NCI-H2171 treated with DMSO at 0.1 percent for 48 hours (cell line): ENCODE measurements around the gene ATAD2B.
"Not testable (repeated sequence)": the region's sequence is repeated elsewhere in the genome, so short reads cannot be mapped to it uniquely, and the experiment has no call there.

Source experiments
- DNase-seq: peaks from one replicate; lab custom pipeline; 2025; lab: John Stamatoyannopoulos, UW

The ATAD2B gene

DNA sequence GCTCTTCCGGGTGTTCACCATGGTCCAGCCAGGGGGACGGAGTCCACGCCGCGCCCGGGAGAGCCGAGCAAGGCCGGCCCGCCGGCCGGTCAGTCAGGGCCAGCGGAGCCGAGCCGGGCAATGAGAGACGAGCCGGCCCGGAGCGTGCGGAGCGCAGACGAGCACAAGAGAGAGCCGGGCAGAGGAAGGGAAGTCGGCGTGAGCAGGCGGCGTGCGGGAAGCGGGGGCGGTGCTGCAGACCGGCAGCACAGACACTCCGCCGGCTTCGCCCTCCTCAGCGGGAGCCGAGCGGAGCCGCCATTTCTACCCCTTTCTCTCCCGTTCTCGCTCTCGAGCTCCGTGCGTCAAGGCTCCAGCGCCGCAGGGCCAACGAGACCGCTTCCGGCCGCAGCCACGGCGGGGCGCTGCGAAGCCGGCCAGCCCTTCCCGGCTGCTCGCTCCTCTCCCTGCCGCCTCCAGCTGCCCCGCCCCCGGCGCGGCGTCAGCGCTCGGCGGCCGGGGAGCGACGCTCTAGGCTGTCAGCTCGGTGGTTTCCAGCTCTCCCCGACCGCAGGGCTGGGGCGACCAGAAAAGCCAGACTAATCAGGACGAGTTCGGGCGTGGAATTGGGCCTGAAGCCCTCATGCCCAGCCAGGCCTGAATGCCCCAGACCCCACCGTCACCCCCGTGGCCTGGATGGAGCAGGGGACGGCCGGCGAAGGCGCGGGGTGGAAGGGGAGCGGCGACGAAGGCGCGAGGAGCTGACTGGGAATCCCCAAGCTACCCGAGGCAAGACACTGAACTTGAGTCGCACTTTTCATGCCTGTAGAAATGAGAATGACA is at the start of gene ATAD2B:
ATAD2B (minus strand) TSS at position 374 of the 822 bp plus-strand sequence; CDS start at position 21, 353 bp downstream.
- DNase-seq, result peak; percentile 96

DNA sequence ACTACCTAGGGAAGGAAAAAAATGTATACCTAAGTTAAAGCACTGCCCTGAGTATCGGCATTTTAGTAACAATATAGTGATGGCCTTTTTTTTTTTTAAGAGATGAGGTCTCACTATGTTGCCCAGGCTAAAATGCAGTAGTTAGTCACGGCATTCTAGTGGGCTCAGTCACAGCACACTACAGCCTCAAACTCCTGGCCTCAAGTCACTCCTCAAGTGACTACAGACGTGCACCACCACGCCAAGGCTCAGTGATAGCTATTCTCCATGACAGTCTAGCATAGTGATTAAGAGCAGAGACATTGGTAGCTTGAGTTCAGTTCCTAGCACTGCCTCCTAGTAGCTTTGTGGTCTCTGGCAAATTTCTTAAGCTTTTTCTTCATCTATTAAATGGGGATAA is 40.9 kb upstream of the ATAD2B start:
- DNase-seq, result no peak

DNA sequence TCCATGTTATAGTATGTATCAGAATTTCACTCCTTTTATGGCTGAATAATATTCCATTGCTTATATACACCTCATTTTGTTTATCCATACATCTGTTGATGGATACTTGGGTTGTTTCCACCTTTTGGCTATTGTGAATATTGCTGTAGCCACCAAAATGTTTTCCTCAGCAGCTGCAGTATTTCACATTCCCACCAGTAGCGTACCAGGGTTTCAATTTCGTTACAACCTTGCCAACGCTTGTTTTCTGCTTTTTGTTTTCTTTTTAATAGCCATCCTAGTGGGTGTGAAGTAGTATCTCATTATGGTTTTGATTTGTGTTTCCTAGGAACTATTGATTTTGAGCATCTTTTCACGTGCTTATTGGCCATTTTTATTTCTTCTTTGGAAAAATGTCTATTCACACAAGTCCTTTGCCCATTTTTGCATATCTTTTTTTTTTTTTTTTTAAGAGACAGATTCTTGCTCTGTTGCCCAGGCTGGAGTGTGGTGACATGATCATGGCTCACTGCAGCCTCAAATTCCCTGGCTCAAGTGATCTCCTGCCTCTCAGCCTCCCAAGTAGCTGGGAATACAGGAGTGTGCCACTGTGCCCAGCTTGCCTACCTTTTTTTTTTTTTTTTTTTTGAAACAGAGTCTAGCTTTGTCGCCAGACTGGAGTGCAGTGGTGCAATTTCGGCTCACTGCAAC is 27.5 kb upstream of the ATAD2B start:
- no peak for DNase-seq

DNA sequence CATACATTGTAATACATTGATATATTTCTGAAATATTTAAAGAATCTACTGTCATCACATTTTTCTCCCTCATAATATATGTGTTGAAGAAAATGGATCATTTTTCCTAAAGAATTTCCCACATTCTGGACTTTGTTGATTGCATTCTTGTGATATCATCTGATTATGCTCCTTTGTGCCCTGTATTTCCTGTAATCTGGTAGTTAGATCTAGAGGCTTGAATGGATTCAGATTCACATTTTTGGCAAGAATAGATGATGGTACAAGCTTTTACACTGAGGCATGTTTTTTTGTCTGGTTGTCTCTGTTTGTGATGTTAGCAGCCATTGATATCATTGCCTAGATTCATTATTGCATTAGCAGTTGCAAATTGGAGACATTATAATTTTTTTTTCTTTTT is 26.7 kb upstream of the ATAD2B start:
- no peak for DNase-seq

DNA sequence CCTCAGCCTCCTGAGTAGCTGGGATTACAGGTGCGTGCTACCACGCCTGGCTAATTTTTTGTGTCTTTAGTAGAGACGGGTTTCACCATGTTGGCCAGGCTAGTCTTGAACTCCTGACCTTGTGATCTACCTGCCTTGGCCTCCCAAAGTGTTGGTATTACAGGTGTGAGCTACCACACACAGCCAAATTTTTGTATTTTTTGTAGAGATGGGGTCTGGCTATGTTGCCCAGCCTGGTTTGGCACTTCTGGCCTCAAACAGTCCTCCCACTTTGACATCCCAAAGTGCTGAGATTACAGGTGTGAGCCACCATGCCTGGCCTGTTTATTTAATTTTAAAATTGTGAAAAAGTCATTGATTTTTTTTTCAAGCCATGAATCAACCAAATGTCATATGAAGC is 25.6 kb upstream of the ATAD2B start:
- not testable (repeated sequence) for DNase-seq

DNA sequence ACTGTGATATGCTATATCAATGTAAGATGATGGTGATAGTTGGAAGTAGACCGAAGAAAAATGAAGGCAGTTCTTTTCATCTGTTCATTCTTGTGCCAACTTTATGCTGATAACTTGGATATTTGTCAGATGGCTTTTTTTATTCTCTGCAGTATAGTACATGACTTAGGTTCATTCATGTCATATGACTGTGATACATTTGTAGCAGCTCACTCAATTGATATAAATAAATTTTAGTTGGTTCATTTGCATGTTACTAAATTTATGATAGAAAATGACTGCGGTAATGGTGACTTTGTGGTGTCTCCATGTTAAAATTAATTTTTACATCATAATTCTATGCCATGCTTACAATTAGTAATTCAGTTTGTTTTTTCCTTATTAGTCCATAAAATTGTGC is 20.4 kb upstream of the ATAD2B start:
- DNase-seq, result no peak

DNA sequence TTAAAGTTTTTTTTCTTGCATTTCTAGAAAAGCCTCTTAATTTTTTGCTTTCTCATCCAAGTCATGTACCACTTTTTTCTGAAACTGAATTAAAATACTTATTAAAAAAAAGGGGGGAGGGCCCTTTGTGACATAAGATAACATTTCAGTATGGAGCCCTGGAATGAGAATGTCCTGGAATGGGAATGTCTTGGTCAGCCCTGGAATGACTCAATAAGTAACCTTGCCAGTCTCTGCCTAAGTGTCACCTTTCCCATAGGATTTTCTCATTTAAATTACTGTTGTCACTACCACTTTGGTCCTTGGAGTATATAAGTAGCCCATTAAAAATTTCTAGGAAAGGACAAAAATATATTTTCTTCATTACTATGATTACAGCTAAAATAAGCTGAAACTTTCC is 18.1 kb upstream of the ATAD2B start:
- no peak for DNase-seq

DNA sequence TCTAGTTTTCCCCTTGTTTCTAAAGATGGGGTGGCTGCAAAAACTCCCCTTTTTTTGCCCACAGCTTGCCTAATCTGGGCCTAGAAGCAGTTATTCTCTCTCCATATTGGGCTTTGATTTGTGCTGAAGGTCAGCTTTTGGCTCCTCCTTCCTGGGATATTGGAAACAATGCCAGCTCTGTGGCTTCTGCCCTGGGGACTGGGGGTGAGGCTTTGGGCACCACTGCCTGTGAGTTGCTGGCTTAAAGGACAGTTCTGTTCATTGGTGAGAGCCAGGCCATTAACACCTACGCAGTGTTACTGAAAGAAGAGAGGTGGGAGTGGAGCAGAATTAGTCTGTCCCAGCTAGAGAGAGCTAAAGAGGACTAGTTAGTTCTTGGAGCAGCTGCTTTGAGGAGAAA is 17.6 kb upstream of the ATAD2B start:
- no peak for DNase-seq

DNA sequence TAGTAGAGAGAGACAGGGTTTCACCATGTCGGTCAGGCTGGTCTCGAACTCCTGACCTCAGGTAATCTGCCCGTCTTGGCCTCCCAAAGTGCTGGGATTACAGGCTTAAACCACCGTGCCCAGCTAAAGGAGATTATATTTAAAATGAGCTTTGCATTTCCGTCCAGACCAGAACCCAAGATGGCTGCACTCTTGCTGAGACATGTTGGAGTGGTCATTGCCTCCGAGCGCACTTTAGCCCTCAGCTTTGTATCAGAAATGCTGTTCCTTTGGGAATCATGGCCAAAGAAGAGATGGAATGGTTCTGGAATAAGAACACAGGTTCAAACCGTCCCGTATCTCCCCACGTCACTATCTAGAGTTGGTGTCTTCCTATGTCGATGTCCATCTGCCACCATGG is 16.7 kb upstream of the ATAD2B start:
- no peak for DNase-seq

DNA sequence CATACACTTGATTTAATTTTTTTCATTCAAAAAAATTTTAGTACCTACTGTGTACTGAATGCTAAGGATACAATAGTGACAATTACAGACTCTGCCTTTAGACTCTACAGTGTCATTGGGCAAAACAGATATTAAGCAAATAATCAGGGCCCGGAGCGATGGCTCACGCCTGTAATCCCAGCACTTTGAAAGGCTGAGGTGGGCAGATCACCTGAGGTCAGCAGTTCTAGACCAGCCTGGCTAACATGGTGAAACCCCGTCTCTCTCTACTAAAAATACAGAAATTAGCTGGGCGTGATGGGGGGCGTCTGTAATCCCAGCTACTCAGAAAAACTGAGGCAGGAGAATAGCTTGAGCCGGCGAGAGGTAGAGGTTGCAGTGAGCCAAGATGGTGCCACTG is 14.7 kb upstream of the ATAD2B start:
- DNase-seq, result no peak

DNA sequence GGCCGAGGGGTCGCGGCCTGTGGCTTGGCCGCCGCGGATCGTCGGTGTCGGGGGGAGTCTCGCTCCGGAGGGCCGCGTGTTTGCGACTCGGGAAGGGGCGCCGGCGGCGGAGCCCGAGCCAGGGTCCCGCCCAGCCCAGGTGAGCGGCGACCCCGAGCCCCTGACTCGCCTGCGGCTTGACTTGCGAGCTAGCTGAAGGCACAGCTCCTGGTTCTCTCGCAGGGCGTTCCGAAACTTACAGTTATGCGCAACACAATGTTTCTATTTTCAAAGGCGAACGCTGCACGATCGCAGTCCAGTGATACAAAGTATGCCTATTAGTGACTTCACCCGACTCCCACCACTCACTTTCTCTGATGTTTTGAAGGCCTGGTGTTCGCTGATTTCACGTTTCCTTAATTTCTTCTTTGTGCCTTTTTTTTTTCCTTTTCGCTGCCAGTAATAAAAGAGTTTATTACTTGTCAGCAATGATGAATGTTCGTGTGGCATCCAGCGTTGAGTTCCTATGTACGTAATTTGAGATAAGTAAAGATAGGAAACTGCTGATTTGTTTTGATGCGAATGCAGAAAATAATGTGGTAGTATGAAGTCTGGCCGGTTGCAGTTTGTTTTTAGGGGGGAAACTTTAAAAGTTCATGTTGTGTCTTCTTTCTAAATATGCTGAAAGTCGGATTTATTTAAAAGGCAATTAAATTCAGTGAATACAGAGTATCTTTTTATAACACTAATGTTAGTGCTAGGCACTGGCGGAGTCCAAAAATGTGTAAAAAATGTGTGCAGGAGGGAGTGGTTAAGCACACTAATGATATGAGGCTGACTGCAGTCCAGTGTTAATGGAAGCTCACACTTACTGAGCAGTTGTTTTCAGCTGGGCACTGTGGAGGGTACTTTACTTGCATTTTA is 14.0 kb upstream of the ATAD2B start:
- DNase-seq, result peak; percentile 59

DNA sequence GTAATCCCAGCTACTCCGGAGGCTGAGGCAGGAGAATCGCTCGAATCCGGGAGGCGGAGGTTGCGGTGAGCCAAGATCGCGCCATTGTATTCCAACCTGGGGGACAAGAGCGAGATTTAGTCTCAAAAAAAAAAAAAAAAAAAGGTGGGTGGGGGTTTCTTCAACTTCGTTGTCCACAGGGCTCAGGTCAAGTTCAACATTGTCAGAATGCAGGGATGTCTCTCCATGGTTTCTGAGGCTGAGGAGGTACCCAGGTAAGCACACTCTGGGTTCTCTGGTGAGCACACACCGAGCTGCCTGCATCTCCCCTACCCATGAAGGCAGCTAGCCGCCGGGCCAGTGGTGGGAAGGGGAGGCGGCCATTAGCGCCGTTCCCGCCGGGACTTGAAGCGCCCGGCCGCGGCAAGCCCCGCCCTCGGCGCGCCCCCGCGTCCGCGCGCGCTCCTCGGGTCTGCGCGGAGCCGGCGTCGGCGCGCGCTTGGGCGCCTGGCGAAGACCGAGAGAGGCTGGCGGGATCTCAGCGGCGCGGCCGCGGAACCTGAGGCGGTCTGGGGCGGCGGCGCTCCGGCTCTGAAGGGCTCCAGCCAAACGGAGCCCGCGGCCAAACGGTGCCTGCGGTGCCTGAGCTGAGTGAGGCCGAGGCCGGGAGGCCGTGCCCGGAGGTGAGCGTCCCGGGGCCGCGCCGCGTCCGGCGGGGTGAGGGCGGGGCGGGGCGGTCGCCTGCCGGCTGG is 13.2 kb upstream of the ATAD2B start, which contains the start of gene UBXN2A:
UBXN2A (plus strand) TSS at position 477 of the 731 bp plus-strand sequence. CDS start 17,852 bp downstream, outside the sequence.
- DNase-seq, result peak; percentile 85

DNA sequence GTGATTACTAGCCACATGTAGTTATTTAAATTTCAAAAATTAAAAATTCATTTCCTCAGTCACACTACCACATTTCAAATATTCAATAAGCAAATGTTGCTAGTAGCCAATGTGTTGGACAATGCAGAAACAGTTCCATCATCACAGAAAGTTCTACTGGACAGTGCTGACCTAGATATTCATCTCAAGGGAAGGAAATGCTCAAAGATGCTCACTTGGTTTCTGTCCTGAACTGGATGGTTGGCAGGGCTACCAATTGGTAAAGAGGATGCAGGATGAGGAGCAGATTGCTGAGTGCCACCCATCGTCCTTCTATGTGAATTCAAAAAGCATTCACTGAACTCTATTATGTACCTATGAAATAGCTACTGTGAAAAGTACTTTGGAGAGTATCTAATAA is 7.3 kb upstream of the ATAD2B start:
- DNase-seq, result no peak

DNA sequence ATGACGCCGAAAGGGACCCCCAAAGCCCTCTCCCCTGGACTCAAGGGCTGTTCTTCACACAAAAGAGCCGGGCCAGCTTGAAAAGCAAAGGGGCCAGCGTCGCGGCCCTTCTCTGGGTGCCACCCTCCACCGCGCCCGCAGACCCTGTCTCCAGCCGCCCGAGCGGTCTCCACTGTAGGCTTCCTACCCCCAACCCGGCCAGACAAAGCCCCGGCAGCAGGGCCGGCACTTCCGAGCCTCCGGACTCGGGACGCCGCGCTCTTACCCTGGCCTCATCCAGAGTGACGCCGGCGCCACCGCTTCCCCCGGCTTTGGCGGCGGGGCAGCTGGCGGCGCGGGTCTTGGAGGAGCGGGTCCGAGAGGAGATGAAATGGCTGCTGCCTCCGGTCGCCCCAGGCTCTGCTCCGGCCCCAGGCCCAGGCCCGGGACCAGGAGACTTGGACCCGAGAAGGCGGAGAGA is 603 bp downstream of the ATAD2B start:
- no peak for DNase-seq

DNA sequence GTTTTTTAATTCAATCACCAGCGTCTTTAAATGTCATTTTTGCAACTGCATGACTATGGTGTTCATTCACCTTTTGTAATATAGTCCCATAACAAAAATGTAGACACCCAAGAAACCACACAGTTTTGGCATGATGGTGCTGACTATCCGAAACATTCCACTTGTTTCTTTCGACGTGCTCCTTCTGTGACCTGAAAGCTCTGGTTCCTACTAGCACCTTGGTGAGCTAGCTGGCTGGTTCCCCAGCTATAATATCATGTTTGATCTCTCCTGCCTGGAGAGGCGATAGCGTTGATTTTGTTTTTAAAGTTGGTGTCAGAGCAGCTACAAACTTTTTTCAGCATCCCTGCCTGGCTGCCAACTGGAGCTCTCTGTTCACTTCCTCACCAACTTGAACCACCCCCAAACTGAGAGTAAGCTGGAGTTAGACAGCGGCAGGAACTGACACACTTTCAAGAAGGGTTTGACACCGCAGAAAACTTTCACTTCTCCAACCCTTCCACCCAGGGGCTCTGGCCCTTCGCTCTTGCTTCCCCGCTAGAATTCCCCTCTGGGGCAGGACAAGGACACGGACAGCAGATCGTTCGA is 1.1 kb downstream of the ATAD2B start:
- peak; percentile 54 for DNase-seq

DNA sequence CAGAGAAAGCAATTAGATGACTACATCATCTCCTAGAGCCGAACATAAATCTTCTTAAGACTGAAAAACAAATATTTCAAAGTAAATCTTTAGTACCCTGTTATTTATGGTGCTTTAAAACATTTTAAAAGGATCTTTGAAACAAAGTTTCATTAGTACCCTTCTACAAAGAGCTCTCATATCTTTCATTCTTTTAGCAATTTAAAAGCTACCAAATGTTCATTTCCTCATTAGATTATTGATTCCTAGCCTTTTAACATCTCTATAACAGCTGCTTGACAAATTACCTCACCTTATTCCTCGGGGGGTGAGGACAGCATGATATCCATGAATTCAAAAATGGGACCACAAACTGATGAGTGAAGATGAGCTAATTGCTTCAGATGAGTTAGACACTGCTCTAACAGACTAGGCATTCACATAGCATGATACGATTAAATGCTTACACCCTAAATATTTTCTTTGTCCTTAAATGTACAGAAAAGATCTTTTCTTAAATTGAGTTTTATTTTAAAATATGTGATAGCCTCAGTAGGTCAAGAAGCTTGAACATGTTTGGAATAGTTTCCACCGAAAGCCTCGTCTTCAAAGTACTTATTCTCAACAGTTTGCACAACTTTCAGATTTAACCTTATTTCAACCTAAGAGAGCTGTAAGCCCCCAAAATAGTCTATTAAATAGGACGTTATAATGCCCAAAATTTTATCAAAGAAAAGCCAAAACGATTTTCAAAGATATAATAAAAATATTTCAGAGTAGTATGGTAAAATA is 2.1 kb downstream of the ATAD2B start:
- DNase-seq, result no peak

DNA sequence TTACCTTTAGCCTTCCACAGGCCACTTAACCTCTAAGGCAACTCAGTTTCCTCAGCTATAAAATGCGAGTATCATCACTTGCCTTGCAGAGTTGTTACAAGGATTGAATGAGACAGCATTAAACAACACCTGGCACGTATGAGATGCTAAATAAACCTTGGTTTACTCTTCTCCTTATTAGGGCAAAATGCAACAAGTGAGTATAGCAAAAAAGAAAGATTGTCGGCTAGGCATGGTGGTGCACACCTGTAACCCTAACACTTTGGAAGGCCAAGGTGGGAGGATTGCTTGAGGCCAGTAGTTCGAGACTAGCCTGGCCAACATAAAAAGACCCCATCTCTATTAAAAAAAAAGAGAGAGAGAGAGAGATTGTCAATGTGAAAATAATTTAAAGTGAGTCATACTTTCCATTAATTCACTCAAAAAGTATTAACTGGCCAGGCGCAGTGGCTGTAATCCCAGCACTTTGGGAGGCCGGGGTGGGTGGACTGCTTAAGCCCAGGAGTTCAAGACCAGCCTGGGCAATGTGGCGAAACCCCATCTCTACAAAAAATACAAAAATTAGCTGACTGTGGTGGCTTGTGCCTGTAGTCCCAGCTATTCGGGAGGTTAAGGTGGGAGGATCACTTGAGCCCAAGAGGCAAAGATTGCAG is 8.0 kb downstream of the ATAD2B start:
- DNase-seq, result no peak

DNA sequence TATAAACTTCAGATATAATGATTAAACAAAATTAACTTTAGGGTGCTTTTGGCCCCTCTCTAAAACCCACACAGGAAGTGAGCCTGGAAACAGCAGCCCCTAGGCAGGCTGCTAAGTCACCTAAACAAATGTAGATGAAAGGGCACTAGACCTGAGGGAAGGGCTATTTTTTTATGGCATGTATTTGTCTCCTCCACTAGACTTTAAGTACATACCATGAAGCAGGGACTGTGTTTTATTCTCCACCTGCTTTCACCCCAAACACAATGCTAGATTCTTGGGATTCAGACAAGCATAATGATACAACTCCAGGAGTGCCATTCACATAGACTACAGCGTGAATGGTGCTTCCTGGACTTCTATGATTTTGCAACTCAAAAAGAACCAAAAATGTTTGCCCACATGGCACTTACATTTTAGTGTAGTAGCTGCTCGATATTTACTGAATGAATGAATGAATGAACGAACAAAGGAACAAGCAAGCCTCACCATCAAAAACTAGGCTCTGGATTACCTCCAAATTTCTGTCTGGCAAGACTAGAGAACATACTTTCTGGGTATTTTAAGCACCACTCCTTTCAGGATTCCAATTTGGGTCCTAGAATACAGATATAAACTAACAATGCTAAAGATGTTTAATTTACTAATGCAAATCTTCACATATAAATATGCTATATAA is 10.1 kb downstream of the ATAD2B start:
- DNase-seq, result no peak

DNA sequence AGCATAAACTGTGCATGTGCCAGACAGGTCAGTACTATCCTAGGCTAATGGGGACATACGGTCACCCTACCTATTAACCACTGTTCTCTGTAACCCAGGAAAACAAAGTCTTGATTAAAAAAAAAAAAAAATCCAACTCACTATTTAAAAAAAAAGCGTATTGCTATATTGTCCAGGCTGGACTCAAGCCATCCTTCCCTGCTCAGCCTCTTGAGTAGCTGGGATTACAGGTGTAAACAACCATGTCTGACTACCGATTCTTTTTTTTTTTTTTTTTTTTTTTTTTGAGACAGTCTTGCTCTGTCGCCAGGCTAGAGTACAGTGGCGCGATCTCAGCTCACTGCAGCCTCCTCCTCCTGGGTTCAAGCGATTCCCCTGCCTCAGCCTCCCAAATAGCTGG is 11.6 kb downstream of the ATAD2B start:
- DNase-seq, result no peak
